Stimulated activated naive CD4-positive, alpha-beta T cell treated with Interleukin-2 at 50 U/mL for 16 hours (primary cell): Measurements from ENCODE around the gene TYSND1.
"Not testable (repeated sequence)": the region's sequence is repeated elsewhere in the genome, so short reads cannot be mapped to it uniquely, and the experiment has no call there.

Experiments used
- DNase-seq: peaks from one replicate; lab custom pipeline; 2025; lab: John Stamatoyannopoulos, UW

The TYSND1 gene

DNA sequence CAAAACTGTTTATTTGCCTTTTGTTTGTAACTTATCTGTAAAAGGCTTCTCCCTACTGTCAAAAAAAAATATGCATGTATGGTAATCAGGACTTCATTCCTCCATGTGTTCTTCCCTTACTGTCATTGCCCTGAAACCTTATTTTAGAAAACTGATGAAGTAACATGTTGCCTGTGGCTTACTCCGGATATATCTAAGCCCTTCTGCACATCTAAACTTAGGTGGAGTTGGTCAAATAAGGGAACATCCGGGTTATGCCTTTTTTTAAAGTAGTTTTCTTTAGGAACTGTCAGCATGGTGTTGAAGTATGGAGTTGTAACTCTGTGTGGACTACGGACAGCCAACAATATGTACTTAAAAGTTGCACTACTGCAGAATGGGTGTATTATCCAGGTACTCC lies 17.7 kb upstream of the TYSND1 start:
- no peak for DNase-seq

DNA sequence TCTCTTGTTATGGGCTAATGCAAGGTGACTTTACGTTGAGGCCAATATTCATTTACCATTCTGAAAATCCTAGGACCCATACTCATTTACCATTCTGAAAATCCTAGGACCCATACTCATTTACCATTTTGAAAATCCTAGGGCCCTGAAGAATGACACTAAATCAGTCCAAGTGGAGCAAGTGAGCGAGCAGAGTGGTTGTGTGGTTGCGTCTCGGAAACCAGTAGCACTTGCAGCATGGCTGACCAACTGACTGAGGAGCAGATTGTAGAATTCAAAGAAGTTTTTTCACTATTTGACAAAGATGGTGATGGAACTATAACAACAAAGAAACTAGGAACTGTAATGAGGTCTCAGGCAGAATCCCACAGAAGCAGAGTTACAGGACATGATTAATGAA lies 16.9 kb upstream of the TYSND1 start:
- DNase-seq: no peak

DNA sequence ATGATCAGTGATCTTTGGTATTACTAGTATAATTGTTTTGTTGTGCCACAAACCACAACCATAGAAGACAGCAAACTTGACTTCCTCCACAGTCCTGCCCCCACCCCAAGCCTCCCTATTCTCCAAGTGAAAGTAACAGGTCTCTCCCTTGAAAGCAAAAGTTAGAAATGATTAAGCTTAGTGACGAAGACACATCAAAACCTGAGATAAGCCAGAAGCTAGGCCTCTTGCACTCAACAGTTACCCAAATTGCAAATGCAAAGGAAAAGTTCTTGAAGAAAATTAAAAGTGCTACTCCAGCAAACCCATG lies 16.3 kb upstream of the TYSND1 start:
- peak; percentile 64 for DNase-seq

DNA sequence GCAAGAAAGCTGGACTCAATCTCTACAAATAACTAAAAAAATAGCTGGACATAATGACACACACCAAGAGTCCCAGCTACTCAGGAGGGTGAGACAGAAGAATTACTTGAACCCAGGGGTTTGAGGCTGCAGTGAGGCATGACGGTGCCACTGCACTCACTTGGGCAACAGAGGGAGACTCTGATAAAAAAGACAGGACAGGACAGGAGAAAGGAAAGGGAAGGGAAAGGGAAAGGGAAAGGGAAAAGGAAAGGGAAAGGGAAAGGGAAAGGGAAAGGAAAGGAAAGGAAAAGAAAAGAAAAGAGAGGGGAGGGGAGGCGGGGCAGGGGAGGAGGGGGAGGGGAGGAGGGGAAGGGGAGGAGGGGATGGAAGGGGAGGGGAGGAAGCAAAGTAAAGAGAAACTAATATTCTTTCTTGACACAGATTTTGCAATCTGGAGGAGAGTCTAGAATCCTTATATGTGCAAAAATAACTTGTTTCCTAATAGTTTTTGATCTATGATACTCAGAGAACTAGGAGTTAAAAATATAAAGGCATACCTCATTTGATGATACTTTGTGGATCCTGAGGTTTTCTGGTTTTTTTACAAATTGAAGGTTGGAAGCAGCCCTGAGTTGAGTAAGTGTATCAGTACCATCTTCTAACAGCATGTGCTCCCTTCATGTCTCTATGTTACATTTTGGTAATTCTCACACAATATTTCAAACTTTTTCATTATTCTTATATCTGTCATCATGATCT lies 15.8 kb upstream of the TYSND1 start:
- no peak for DNase-seq

DNA sequence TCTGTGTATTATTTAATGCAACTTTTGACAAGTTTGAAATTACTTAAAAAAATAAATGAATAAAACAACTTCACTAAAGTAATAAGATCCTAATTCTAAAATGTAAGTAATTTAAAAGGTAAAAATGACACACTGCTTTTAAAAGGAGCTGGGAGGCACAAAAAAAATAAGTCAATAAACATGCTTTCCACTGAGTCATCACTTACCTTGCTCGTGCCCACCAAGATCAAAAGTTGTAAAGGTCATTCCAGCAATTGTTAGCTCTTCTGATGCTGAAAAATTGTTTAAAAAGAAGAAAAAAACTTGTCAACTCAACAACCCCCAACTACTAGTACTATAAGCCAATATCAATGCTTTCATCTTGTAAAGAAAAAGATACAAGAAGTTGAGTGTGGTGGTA lies 14.3 kb upstream of the TYSND1 start:
- no peak for DNase-seq

DNA sequence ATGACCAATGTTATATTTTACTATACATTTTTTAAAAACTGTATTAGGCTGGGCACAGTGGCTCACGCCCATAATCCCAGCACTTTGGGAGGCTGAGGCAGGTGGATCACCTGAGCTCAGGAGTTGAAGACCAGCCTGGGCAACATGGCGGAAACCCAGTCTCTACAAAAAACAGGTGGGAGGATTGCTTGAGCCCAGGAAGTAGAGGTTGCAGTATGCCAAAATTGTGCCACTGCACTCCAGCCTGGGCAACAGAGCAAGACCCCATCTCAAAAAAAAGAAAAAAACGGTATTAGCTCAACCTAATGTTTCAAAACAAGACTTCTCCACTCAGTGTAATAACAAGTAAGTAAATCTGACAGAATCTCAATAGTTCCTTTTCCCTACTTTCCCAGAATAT lies 12.9 kb upstream of the TYSND1 start:
- DNase-seq: not testable (repeated sequence)

DNA sequence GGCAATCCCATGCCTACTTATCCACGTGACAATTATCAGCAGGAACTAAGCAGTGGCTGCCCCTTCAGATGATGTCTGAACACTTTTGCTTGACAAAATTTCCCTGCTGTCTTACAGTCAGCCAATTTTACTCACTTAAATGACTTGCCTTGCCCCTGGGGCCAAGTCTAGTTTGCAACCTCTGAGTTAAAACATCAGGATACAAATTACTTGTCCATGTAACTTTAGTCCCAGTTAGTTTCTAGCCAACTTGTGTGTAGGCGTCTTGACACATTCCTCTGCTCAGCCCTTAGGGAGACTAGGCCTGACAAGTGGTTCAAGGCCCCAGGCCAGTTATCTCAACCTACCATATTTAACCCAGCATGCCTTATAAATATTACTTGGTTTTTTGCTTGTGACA lies 11.6 kb upstream of the TYSND1 start:
- DNase-seq: no peak

DNA sequence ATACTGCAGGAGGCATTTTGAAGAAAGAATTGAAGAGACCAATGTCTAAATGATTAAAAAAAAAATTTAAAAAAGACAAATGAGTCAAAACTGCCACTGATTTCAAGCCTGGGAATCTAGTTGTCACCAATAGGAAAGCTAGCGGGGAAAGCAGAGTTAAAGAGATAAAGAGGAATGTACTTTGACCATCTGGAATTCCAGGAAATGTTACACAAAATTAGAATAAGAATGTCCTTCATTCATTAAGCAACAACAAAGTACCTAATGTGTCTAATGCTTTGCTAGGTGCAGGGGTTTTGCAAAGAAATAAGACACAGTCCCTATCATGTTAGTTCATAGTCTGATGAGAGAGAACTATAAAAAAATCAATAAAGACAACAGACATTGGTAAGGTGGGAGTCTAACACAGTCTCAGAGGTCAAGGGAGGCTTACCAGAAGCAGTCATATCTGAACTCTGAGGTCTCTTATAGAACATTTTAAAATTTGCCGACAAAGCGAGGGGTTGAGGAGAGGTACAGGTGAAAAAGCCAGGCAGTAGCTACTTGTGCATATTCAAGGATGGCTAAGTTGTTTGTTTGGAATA lies 8.8 kb upstream of the TYSND1 start:
- DNase-seq: no peak

DNA sequence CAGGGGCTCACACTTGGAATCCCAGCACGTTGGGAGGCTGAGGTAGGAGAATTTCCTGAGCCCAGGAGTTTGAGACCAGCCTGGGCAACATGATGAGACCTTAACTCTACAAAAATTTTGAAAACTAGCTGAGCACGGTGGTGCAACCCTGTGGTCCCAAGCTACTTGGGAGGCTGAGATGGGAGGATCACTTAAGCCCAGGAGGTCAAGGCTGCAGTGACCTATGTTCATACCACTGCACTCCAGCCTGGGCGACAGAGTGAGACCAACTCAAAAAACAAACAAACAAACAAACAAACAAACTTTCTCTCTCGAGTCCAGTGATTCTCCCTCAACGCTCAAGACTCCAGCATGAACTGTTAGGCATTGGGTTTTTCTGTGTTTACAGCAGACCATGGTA lies 2.0 kb upstream of the TYSND1 start:
- no peak for DNase-seq

DNA sequence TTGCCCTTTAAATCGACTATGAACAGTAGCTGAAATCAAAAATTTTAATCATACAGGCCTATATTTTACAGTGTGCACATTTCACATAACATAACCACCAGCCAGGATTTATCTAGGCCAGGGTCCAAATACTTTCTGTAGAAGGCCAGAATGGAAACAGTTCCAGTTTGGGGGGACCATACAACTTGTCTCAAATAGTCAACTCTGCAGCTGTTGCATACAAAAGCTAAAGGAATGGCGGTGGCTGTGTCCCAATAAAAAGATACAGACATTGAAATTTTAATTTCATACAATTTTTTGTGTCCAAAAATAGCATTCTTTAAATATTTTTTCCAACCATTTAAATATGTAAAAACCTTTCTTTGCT lies 742 bp upstream of the TYSND1 start:
- no peak for DNase-seq

DNA sequence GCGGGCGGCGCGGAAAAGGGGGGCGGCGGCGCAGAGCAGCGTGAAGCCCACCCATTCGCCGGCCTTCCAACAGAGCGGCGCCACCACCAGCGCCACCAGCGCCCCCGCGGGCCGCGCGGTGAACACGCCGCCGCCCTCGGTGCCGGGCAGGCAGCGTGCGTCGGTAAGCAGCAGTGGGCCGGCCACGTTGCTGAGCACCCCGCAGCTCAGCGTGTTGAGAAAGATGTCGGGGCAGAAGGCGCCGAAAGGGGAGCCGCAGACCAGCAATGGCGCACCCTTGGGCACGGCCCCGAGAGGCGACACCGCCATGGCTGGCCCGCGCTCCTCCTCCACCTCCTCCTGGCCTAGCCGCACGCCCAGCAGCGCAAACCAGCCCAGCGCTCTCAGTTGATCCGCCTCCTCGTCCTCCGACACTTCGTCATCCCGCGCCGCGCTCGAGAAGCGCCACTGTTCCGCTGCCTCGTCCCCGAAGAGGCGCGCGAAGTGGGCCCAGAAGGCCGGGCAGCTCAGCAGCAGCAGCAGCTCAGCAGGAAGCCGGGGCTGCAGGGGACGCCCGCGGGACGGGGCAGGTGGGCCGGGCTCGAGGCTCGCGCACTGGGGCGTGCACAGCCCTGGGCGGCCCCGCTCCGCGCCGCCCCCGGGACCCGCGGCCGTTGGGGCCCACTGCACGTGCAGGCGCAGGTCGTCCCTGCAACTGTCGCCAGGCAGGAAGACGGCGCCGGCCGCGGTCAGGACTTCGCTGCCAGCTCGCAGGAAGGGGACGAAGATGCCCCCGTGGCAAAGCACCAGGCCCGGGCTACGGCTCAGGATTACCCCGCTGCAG lies 623 bp downstream of the TYSND1 start:
- DNase-seq: peak; percentile 75

DNA sequence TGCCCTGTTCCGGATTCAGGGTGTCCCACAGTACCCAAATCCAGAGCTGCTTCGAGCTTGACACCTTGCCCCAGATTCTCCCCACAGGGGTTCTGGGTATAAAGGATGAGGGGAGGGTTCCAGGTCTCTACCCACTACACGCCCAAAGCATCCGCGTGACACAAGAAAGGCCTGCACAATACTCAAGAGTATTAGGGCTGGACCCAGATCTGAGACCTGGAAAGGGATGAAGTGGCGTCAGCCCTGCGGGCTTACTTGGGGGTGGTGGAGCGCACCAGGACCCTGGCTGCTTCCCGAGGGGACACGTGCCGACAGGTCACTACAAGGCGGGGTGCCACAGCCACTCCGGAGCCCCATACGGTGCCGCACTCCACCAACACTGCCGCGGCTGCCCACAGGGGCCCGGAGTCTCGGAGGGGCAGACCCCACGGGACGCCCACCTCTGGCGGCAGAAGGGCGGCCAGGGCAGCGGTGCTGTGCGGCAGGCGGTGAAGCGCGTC lies 1.3 kb downstream of the TYSND1 start:
- DNase-seq: no peak

DNA sequence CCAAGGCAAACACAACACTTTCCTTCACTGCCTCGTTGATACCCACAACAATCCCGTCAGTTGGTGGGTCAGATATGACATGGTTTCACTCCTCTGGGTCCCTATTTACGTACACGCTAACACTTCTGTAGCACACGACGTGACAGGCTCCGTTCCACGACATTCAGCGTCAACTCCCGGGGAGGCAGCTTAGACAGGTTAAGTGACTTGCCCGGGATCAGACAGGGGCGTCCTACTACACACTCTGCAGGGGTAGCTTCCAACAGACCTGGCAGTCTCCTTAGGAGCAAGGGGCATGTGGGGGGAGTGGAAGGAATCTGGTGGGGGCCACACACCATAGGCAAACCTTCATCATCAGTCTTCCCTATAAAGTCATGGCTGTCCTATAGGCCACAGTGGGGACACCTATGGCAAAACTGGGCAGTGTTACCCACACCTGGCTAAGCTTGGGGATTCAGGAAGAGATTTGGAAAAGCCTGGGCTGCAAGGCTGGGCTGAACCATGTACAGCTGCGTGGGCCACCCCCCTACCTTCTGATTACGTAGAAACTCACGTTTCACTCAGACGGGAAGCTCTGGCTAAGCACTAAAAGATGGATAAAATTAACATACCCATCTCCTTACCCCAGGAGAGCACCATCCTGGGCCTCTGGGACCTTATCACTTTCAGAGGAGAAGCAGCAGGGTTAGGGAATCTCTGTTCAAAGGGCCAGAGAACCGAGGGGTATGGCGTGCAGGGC lies 2.0 kb downstream of the TYSND1 start:
- DNase-seq: no peak

DNA sequence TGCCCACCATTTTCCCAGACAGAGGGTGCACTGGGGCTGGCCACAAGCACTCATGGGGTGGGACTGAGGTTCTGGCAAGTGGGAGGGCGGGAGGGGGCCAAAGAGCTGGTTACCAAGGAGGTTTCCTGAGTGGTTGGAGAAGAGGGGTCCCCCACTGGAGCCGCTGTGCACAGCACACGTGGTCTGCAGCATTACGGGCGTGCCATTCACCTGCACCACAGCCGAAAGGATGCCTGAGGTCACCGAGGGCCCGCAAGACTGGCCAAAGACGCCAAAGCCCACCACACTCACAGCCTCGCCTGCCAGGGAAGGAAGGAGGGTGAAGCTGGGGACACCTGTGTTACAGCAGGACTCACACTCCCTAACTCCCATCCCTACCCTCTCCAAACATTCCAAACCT lies 3.9 kb downstream of the TYSND1 start:
- no peak for DNase-seq

DNA sequence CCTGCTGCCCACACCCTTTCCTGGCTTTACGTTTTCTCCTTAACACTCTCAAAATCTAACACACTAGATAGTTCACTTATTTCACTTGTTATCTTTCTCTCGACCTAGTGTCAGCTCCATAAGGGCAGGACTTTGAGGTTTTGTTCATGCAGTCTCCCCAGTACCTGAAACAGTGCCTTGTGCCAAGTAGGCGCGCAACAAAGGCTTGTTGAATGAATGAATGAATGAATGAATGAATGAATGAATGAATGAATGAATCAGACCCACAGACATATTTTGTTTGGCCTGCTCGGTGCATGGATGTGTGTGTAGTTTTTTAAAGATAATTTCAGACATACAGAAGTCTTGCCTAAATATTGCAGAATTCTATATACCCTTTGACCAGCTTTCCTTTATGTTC lies 6.2 kb downstream of the TYSND1 start:
- DNase-seq: no peak

DNA sequence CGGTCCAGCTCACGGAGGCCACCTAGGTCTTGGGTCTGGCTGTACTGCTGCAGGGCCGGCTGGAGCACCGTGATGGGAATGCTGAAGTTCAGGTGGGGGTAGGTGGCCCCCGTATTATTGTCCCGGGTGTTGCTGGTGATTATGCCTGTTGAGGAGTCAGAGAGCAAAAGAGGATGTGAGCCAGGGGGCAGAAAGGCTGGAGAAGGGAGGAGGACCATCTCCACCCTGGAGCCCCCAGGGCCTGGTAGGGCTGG lies 6.6 kb downstream of the TYSND1 start:
- no peak for DNase-seq

DNA sequence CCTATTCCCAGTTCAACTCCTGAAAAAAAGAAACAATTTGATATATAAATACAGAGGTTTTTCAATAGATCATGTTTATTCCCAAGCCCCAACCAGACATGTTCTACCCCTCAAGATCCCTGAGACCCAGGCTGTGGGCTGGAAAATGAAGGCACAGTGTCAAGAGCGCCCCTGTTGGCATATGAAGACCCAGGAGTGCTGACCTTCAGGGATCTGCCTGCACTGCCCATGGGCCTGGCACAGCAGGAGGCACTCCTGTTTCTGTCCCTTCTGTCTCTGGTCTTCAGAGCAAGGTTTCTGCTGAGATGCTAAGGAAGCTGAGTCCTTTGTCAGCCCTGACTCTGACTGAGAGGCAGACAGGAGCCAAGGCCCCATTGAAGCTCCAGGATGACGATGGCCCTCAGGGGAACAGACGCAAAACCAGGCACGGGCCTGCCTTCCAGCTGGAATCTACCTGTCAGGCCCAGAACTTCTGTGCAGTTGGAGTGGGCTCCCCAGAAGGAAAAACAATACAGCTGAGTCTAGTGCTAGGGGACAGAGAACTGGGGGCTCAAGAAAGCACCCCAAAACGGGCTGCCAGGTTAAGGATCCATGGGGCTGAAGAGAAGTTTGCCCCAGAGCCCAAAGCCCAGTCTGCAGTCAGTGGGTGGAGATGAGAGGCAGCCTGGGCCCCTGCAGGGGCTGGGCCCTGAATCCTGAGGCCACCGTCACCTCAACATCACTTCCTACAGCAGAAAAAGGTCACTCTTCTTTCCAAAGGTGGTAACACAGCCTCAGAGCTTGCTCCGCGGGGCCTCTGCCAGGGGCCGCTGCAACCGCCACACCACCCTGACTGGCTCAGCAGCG lies 7.1 kb downstream of the TYSND1 start:
- DNase-seq: no peak

DNA sequence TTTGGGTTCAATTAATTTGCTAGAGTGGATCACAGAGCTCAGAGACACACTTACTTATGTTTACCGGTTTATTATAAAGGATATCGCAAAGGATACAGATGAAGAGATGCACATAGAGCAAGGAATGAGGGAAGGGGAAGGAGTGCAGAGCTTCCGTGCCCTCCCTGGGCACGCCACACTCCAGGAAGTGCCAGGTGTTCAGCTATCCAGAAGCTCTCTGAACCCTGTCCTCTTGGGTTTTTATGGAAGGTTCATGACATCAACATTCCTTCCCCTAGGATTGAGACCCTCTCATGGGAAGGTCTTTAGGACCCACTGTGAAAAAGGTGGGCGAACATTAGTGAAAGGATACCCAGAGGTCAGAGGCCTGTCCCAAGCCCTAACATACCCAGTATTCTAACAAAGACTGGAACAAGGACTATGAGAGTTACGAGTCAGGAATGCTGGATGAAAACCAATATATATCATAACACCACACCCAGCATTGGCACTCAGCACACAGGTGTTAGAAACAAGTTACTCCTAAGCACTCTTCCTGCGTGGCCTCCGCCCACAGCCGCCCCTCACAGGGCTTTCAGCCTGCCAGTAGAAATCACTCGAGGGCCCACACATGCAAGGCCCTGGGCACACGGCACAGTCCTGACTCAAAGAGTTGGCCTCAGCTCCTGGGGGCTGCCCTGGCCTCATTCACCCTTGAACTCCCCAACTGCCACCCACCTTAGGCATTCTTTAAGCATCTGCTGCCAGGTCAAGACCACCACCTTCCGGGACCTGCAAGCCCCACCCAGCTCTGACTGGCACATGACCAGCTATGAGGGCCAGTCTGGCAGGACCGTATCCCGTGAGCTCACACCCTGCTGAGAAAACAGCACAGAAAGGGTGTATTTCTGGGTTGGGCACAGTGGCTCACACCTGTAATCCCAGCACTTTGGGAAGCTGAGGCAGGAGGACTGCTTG lies 8.3 kb downstream of the TYSND1 start:
- no peak for DNase-seq

DNA sequence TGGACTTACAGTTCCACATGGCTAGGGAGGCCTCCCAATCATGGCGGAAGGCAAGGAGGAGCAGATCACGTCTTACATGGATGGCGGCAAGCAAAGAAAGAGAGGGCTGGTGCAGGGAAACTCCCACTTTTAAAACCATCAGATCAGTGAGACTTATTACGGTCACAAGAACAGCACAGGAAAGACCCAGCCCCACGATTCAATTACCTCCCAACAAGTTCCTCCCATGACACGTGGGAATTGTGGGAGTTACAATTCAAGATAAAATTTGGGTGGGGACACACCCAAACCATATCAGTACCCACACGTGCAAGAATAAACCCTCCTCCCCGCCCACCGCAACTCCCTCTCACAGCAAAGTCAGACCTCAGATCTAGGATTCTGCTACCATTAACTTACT lies 9.4 kb downstream of the TYSND1 start:
- no peak for DNase-seq

DNA sequence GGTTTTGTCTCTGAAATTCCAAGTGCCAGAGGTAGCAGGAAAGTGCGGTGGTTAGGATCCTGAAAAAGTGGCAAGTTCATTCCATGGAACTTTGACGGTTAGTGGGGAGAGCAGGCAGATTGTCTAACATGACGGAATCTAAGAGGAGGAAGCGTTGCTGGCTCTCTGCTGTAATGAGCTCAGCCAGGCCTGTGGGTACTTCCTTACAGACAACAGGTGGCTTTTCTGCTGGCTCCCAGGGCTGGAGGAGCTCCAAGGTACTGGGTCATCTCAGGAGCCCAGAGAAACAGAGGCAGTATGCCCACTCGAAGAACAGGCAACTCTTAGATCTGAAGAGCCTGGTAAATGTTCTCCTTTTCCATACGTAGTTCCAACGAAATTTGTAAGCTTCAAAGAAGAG lies 10.8 kb downstream of the TYSND1 start:
- no peak for DNase-seq

DNA sequence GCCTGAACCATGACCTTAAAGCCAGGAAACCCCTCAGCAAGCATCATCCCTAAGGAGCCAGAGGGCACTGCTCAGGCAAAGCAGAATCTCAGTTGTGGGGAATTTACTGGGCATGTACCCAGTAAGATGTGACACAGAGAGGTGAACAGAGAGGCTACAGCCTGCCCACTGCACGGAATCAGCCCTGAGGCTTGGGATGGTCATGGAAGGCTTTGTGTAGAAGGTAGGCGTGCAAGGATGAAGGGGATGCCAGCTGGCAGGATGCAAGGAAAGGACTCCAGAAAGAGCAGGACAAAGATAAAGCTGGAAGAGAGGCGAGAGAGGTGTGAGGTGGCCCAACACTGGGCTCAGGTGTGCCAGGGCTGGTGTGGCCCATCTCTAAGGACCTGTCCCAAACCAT lies 11.5 kb downstream of the TYSND1 start:
- no peak for DNase-seq
